ENCODE data around the gene TOX2. TPM values are rescaled to one million over a fixed set of nuclear protein-coding genes. Genes with fewer than 3 reads are reported as not detected.

The TOX2 gene
- total and polyA plus RNA-seq, 2 of the 8 experiments (the other 6 are each of a cell fraction or from before 2014, with no cell fraction given): 1.8 to 3.4 TPM

- H3K9me3 ChIP-seq (ENCODE audit: insufficient read depth in 2 of 2, low read depth in 1 of 2, low read length in 1 of 2): no peaks in the 10 kb centered on the region
- no peaks in the 10 kb centered on the region for H3K4me1 ChIP-seq (replicated peaks in 1 of 4; ENCODE audit: control insufficient read depth in 3 of 4, insufficient read depth in 4 of 4, low read length in 3 of 4)
- H3K4me3 ChIP-seq (ENCODE audit: extremely low read depth in 1 of 4, insufficient read depth in 2 of 4, low read depth in 3 of 4, low read length in 4 of 4): no peak overlapping the region
- 85% methylated on average over 8 of the region's 8 CpGs; no CpG with 5 or more reads in 1 of the 2 experiments for WGBS, 2 experiments (ENCODE audit: extremely low coverage in 1 of 2, insufficient coverage in 1 of 2, insufficient read length in 1 of 2, insufficient replicate concordance in 2 of 2, low coverage in 1 of 2, low lambda C conversion rate in 2 of 2, missing lambda C conversion rate in 1 of 2)
- no peak overlapping the region for H3K4me2 ChIP-seq (ENCODE audit: insufficient read depth in 1 of 2, low read depth in 2 of 2, low read length in 2 of 2)
- CTCF ChIA-PET (ENCODE audit: partially characterized antibody): no interaction called here
- no peak overlapping the region for H3K27ac ChIP-seq (ENCODE audit: low read depth, low read length)
- H3K36me3 ChIP-seq (ENCODE audit: control insufficient read depth in 2 of 4, insufficient read depth in 4 of 4, low read length in 3 of 4): no peaks in the 10 kb centered on the region
- H4K91ac ChIP-seq (replicated peaks; ENCODE audit: insufficient read length, low read length): no peak overlapping the region
- H2BK15ac ChIP-seq (ENCODE audit: low read length): no peak overlapping the region
- no peak for TF ChIP-seq SUZ12 (IDR thresholded peaks at IDR 0.05; ENCODE audit: low read length)
- TF ChIP-seq CTCF (IDR thresholded peaks at IDR 0.05; ENCODE audit: control extremely low read depth in 1 of 3, insufficient read depth in 1 of 3, low read depth in 1 of 3, low read length in 3 of 3): peak in 1 of 3 experiments; percentile 27; a peak in 1 of 4 replicates
- H4K20me1 ChIP-seq (replicated peaks in 1 of 2; ENCODE audit: control insufficient read depth in 1 of 2, insufficient read depth in 2 of 2, low read length in 2 of 2): no peaks in the 10 kb centered on the region
- no peak overlapping the region for H3K23ac ChIP-seq (ENCODE audit: insufficient read length)
- FAIRE-seq (no peak), DNase-seq (ENCODE audit: low read depth in 1 of 2, low spot score in 2 of 2) (peak in 1 of 2 experiments; percentile 39)
- H4K5ac ChIP-seq (ENCODE audit: insufficient read length, low read depth, low read length): no peak overlapping the region
- H3K79me1 ChIP-seq (ENCODE audit: low read depth, low read length): no peaks in the 10 kb centered on the region
- H2BK5ac ChIP-seq (ENCODE audit: low read depth, low read length): no peak overlapping the region
- H2BK12ac ChIP-seq (ENCODE audit: low read depth, low read length): no peak overlapping the region
- H3K14ac ChIP-seq (ENCODE audit: insufficient read length): no peak overlapping the region
- no peak overlapping the region for H2BK120ac ChIP-seq (replicated peaks; ENCODE audit: low read depth, low read length)
- H4K8ac ChIP-seq (ENCODE audit: extremely low read depth, insufficient read depth, low read length): no peak overlapping the region
- H2BK20ac ChIP-seq (ENCODE audit: low read length): no peak overlapping the region
- no peak overlapping the region for H3K9ac ChIP-seq (replicated peaks in 1 of 4; ENCODE audit: extremely low read depth in 1 of 4, low read depth in 3 of 4, low read length in 3 of 4)
- no peak overlapping the region for H3K56ac ChIP-seq (replicated peaks; ENCODE audit: insufficient read length, low read depth, low read length)
- no peaks in the 10 kb centered on the region for H3K79me2 ChIP-seq (ENCODE audit: control insufficient read depth in 1 of 2, insufficient read depth in 2 of 2, low read length in 2 of 2)
- H3K18ac ChIP-seq (ENCODE audit: extremely low read depth, low read length): no peak overlapping the region
- H3K27me3 ChIP-seq (replicated peaks in 1 of 4; ENCODE audit: control insufficient read depth in 3 of 4, extremely low read depth in 1 of 4, insufficient read depth in 3 of 4, low read length in 3 of 4): no peaks in the 10 kb centered on the region; a peak in 1 of 7 replicates
- H2AFZ ChIP-seq (ENCODE audit: low read length): no peak overlapping the region
- H2AK5ac ChIP-seq (ENCODE audit: low read depth, low read length): no peak overlapping the region
- H3K23me2 ChIP-seq (ENCODE audit: low read depth, low read length): no peaks in the 10 kb centered on the region
- no peak overlapping the region for H3K4ac ChIP-seq (replicated peaks; ENCODE audit: insufficient read length, low read depth, low read length)
- POLR2A ChIA-PET (ENCODE audit: partially characterized antibody): no interaction called here
These were observed 126.3 kb downstream of the TOX2 start for GRCh38 chr20:44041001-44041400.

Measured in H1 (cell line).